Activated T-cell treated with anti-CD3 and anti-CD28 coated beads for 1 hour (primary cell): ENCODE results near the gene CSTB.

Experiments used
- DNase-seq: peaks from one replicate; pipeline ENCODE4 v3.0.0-alpha.2; 2020; ENCODE audit warnings: low read depth

CSTB gene

DNA sequence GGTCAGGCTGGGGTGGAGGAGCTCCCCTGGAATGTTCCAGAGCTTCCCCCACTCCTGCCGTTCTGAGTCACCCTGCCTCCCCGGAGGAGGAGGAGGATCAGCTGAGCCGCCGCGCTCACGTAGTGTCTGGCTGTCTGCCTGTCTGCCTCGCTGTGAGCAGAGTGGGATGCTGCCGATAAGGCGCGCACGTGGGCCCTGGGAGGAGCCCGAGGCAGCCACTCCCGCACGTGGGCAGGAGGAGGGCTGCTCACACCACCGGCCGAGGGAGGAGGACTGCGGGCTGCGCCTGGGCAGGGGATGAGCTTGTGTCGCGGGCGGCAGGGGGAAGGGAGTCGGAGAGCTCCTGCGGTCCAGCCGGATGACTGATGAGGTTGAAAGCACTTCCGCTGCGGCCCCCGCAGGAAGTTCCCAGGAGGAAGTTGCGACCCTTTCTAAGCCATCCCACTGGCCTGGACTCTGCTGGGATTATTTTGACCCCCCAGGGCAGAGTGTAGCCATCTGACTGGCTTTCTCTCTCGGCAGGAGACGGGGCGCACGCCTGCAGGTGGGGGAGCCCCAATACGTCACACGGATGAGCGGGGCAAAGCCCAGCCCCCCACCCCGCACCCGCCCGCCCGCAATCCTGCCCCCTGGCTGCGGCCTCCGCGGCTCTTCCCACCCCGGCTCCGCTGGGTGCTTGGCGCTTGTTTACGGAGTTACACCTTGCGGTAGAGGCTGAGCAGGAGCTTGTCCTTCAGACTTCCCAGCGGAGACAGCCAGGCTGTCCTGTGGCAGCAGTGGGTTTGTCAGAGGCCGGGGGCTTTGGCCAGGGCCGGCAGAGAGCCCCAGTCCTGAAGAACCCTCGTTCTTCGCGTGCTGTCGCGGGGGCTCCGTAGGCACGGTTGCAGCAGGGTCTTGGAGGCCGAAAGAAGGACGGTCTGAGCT, 47.4 kb downstream of the CSTB start:
- DNase-seq, result peak; percentile 60

DNA sequence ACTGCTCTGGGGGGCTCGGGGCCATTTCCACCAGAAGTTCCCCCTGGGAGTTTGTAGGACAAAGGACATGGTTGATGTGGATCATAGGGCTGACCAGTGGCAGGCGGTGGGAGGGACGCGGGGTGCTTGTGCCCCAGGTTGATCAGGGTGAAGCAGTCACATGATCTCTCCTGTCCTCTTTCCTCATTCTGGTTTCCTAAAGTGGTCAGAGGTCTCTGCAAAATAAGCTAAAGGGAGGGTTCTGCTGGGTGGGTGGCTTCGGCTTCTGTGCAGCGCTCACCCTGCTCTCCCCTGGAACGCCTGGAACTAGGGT, 48.0 kb downstream of the CSTB start:
- DNase-seq, result no peak

- no peak for DNase-seq
Measured at GRCh38 chr21:43727519-43728153, 48.5 kb downstream of the CSTB start.

DNA sequence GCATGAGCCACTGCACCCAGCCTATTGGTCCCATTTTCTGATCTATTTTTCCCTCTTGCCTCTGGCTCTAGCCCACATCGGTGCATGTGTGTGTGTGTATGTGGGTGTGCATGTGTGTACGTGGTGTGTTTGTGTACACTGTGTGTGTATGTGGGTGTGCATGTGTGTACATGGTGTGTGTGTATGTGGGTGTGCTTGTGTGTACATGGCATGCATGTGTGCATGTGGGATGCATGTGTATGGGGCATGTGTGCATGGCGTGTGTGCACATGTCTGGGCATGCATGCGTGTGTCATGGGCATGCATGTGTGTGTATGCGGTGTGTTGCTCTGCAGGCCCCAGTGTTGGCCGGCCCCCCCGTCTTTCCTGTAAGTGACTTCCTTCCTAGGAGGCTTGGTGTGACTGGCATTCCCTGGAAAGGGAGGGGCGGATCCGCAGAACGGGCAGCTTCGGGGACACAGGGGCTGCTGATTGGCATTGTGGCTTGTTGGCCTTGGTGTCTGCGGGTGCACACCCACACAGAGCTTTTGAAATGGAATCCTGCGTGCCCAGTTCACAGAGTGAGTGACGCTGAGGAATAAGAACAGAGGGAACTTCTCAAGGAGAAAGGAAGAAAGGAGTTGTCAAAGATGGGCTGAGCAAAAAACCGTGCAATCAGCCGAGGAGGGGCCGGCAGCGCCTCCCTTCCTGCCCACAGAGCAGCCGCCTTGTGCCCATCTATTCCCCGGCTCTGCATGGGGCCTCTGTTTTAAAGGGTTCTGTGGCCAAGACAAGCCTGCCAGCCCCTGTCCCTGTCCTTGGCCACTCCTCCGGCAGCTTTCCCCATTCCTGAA, 49.2 kb downstream of the CSTB start:
- DNase-seq, result no peak
